ENCODE results near the gene DNAJB12.

GRCh38 chr10:72348282-72348681, 6.4 kb downstream of the DNAJB12 start:
- TF ChIP-seq CTCF (IDR thresholded peaks at IDR 0.05; ENCODE audit: low read length), result no peak
- no peak for TF ChIP-seq EZH2phosphoT487 (IDR thresholded peaks at IDR 0.05; ENCODE audit: low read length)
- no peak for TF ChIP-seq EZH2 (optimal IDR thresholded peaks at IDR 0.05; ENCODE audit: low read depth, low read length)

Measured in MM.1S (cell line).